Measurements from ENCODE around the gene ZCCHC7. TPM values are rescaled to one million over a fixed set of nuclear protein-coding genes. Genes with fewer than 3 reads are reported as not detected.

Gene ZCCHC7
- total RNA-seq, 4 donors from 2014 or later = 11.7 to 24.6 (median 13.6) TPM

- no peak for TF ChIP-seq CTCF (IDR thresholded peaks at IDR 0.05)
- ATAC-seq (ENCODE audit: low FRiP score) (no peak), DNase-seq (ENCODE audit: low spot score) (no peak)
Observed at GRCh38 chr9:37311938-37312708, 191.7 kb downstream of the ZCCHC7 start.

- no peak for DNase-seq (ENCODE audit: low spot score)
- TF ChIP-seq CTCF (IDR thresholded peaks at IDR 0.05) = no peak
- no peak for ATAC-seq (ENCODE audit: low FRiP score)
Observed at GRCh38 chr9:37324261-37324683, 203.9 kb downstream of the ZCCHC7 start.

- ATAC-seq (ENCODE audit: low FRiP score) (no peak), DNase-seq (ENCODE audit: low spot score) (no peak)
- no peak for TF ChIP-seq CTCF (IDR thresholded peaks at IDR 0.05)
Observed at GRCh38 chr9:37324691-37325490, 204.5 kb downstream of the ZCCHC7 start.

- ATAC-seq (ENCODE audit: low FRiP score) (no peak), DNase-seq (ENCODE audit: low spot score) (no peak)
- TF ChIP-seq CTCF (IDR thresholded peaks at IDR 0.05) = no peak
Observed at GRCh38 chr9:37325778-37326177, 205.4 kb downstream of the ZCCHC7 start.

GRCh38 chr9:37327553-37327952 lies 207.2 kb downstream of the ZCCHC7 start:
- ATAC-seq (ENCODE audit: low FRiP score) (no peak), DNase-seq (ENCODE audit: low spot score) (no peak)
- TF ChIP-seq CTCF (IDR thresholded peaks at IDR 0.05) = no peak

GRCh38 chr9:37328556-37329227 lies 208.3 kb downstream of the ZCCHC7 start:
- DNase-seq (ENCODE audit: low spot score) (no peak), ATAC-seq (ENCODE audit: low FRiP score) (no peak)
- TF ChIP-seq CTCF (IDR thresholded peaks at IDR 0.05) = no peak
